IPS-15b (cell line): Measurements from ENCODE around the gene CASP4.
"Not testable (repeated sequence)": the region's sequence is repeated elsewhere in the genome, so short reads cannot be mapped to it uniquely, and the experiment has no call there.

Source experiments
- H3K27me3 ChIP-seq: one replicate; pipeline ENCODE4 v1.6.1; 2013; ENCODE audit warnings: low read length; ENCODE audit not compliant: control insufficient read depth, insufficient read depth
- H3K36me3 ChIP-seq: one replicate; pipeline ENCODE4 v1.6.1; 2013; ENCODE audit warnings: low read length; ENCODE audit not compliant: control insufficient read depth, insufficient read depth
- H3K4me1 ChIP-seq: one replicate; pipeline ENCODE4 v1.6.1; 2013; ENCODE audit warnings: mild to moderate bottlenecking, low read length; ENCODE audit not compliant: control insufficient read depth, insufficient read depth
- H3K4me3 ChIP-seq: one replicate; pipeline ENCODE4 v1.5.1; 2013; ENCODE audit warnings: low read depth, low read length
- H3K9ac ChIP-seq: one replicate; pipeline ENCODE4 v1.6.1; 2013; ENCODE audit warnings: low read depth, mild to moderate bottlenecking, low read length
- H3K9me3 ChIP-seq: one replicate; pipeline ENCODE4 v1.6.1; 2013; ENCODE audit warnings: mild to moderate bottlenecking, low read length; ENCODE audit not compliant: control insufficient read depth, insufficient read depth

The CASP4 gene

GRCh38 chr11:104984808-104985207 lies 16.4 kb upstream of the CASP4 start:
- H3K9me3 ChIP-seq = no peaks in the 10 kb centered on the region
- H3K4me3 ChIP-seq = no peak overlapping the region
- H3K27me3 ChIP-seq = no peaks in the 10 kb centered on the region
- no peaks in the 10 kb centered on the region for H3K36me3 ChIP-seq
- no peak overlapping the region for H3K9ac ChIP-seq
- no peaks in the 10 kb centered on the region for H3K4me1 ChIP-seq

GRCh38 chr11:104979839-104980238 lies 11.5 kb upstream of the CASP4 start:
- Histone ChIP-seq H3K9ac (no peak overlapping the region), H3K4me3 (no peak overlapping the region), H3K36me3 (no peaks in the 10 kb centered on the region), H3K4me1 (no peaks in the 10 kb centered on the region), H3K27me3 (no peaks in the 10 kb centered on the region), H3K9me3 (no peaks in the 10 kb centered on the region)

- Histone ChIP-seq H3K4me1 (no peaks in the 10 kb centered on the region), H3K9ac (no peak overlapping the region), H3K9me3 (peaks cover 15% of the 10 kb centered on the region), H3K36me3 (no peaks in the 10 kb centered on the region), H3K4me3 (no peak overlapping the region), H3K27me3 (no peaks in the 10 kb centered on the region)
These were observed 5.2 kb upstream of the CASP4 start for GRCh38 chr11:104973616-104974015.

- H3K9me3 ChIP-seq = peaks cover 15% of the 10 kb centered on the region
- H3K36me3 ChIP-seq = not testable (repeated sequence)
These were observed 4.5 kb upstream of the CASP4 start for GRCh38 chr11:104972924-104973323.

GRCh38 chr11:104970756-104971155 lies 2.4 kb upstream of the CASP4 start:
- H3K27me3 ChIP-seq = no peaks in the 10 kb centered on the region
- H3K4me1 ChIP-seq = no peaks in the 10 kb centered on the region
- H3K4me3 ChIP-seq = no peak overlapping the region
- H3K9ac ChIP-seq = no peak overlapping the region
- no peaks in the 10 kb centered on the region for H3K36me3 ChIP-seq
- H3K9me3 ChIP-seq = peaks cover 15% of the 10 kb centered on the region

More at GRCh38 chr11:104972924-104973323, 4.5 kb upstream of the CASP4 start:
- H3K4me3 ChIP-seq, H3K27me3 ChIP-seq, H3K4me1 ChIP-seq, H3K9ac ChIP-seq: not testable (repeated sequence)

- Histone ChIP-seq H3K36me3 (no peaks in the 10 kb centered on the region), H3K27me3 (no peaks in the 10 kb centered on the region), H3K9me3 (peaks cover 13% of the 10 kb centered on the region), H3K4me1 (no peaks in the 10 kb centered on the region), H3K4me3 (no peak overlapping the region), H3K9ac (no peak overlapping the region)
These were observed 742 bp upstream of the CASP4 start for GRCh38 chr11:104968856-104969776.

GRCh38 chr11:104967534-104968354 lies 630 bp downstream of the CASP4 start:
- H3K9ac ChIP-seq = no peak overlapping the region
- no peaks in the 10 kb centered on the region for H3K4me1 ChIP-seq
- peaks cover 8% of the 10 kb centered on the region for H3K9me3 ChIP-seq
- no peaks in the 10 kb centered on the region for H3K27me3 ChIP-seq
- H3K4me3 ChIP-seq = no peak overlapping the region
- H3K36me3 ChIP-seq = no peaks in the 10 kb centered on the region

- Histone ChIP-seq H3K4me3 (no peak overlapping the region), H3K36me3 (no peaks in the 10 kb centered on the region), H3K9me3 (no peaks in the 10 kb centered on the region), H3K27me3 (no peaks in the 10 kb centered on the region), H3K4me1 (no peaks in the 10 kb centered on the region), H3K9ac (no peak overlapping the region)
These were observed 2.6 kb downstream of the CASP4 start for GRCh38 chr11:104965735-104966134.

- Histone ChIP-seq H3K9ac (no peak overlapping the region), H3K4me3 (no peak overlapping the region), H3K9me3 (no peaks in the 10 kb centered on the region), H3K36me3 (no peaks in the 10 kb centered on the region), H3K27me3 (no peaks in the 10 kb centered on the region), H3K4me1 (no peaks in the 10 kb centered on the region)
These were observed 4.1 kb downstream of the CASP4 start for GRCh38 chr11:104964247-104964646.

GRCh38 chr11:104962852-104963251 lies 5.5 kb downstream of the CASP4 start:
- Histone ChIP-seq H3K4me3 (no peak overlapping the region), H3K4me1 (no peaks in the 10 kb centered on the region), H3K9ac (no peak overlapping the region), H3K9me3 (no peaks in the 10 kb centered on the region), H3K27me3 (no peaks in the 10 kb centered on the region), H3K36me3 (no peaks in the 10 kb centered on the region)

- Histone ChIP-seq H3K9ac (no peak overlapping the region), H3K36me3 (no peaks in the 10 kb centered on the region), H3K27me3 (no peaks in the 10 kb centered on the region), H3K4me3 (no peak overlapping the region), H3K9me3 (no peaks in the 10 kb centered on the region), H3K4me1 (no peaks in the 10 kb centered on the region)
These were observed 11.1 kb downstream of the CASP4 start for GRCh38 chr11:104957280-104957679.

GRCh38 chr11:104956528-104956927 lies 11.8 kb downstream of the CASP4 start:
- Histone ChIP-seq H3K9me3 (no peaks in the 10 kb centered on the region), H3K27me3 (no peaks in the 10 kb centered on the region), H3K4me3 (no peak overlapping the region), H3K9ac (no peak overlapping the region), H3K4me1 (no peaks in the 10 kb centered on the region), H3K36me3 (no peaks in the 10 kb centered on the region)
